HTERT RPE-1 (cell line): ENCODE results near the gene GABARAPL2.

Experiments used
- in situ Hi-C: fragments of 300-500 bp; cut with MboI; formaldehyde crosslinking; loops from 4 replicates; pipeline ENCODE4 v1.14.3; 2020; ENCODE audit warnings: low sequenced_read_pairs

The GABARAPL2 gene

DNA sequence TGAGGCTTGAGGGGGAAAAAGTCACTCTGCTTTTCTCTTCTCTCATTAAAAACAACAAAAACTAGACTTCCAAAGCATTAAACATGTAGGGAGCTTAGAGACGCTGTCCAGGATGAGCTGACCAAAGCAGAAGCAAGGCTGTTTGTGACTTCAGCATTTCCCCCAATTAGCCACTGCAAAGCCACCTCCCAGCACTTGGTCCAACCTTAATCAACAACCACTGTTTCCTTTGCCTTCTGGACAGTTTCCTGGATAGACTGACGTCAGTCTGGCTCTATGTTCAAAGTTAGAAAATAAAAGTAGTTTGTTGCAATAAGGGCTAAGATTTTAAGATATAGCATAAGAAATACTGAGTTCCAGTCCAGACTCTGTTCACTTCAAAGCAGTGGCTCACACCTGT lies 13.2 kb upstream of the GABARAPL2 start:
- in situ Hi-C loops: no loop called here

DNA sequence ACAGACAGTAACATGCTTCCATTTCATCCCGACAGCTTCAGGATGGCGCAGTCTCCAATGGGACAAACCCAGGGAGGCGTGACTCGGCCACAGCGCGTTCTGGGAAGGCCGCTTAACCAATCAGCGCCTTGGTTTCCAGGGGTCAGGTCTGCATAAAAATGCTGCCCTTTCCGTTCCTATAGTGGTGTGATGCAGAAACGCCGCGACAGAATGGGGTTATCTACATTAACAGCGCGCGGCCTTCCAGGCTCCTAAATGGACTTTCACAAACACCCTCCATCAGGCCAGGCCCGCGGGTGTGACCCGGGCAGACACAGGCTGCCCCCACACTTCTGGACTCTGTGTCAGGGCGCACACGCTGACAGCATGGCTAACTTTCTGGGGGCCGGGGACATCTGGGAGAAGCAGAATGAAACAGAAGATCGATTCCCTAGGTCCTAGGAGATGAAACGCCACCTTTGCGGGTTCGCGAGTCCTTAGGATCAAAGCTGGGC lies 10.9 kb upstream of the GABARAPL2 start:
- in situ Hi-C loops: no loop called here

DNA sequence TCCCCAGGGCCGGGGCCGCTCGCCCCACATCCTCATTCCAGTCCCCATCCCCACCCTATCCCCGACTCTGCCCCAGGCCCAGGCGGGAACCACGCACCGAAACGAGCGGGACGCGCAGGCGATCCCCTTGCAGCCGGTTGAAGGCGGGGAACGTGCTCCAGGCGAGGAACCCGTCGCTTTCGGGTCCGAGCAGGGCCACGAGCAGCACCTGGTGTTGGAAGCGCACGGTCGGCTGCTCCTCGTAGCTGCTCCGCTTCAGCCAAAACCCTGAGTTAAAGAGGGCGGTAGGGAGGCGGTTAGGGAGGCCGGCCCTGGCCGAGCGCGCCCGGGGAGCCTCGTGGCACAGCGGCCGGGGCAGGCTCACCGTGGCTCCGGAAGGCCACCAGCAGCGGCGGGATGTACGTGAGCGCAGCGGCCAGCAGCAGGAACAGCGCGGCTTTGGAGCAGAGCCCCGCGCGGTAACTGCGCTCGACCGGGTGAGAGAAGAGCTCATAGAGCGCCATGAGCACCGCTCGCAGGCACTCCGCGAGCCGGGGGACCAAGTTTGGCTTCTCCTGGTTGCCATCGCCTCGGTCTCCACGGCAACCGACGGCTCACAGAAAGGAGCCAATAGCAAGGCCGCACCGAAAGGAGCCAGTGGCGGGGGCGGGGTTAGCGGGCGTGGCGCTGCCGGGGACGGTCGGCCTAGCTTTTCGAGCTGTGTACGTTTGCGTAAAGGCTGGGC lies 10.3 kb upstream of the GABARAPL2 start, which contains the start of gene TMEM231:
Gene TMEM231 (minus strand): TSS at position 546 of the 724 bp plus-strand sequence. CDS start 43 bp downstream, at position 503.
- in situ Hi-C loops: no loop called here

DNA sequence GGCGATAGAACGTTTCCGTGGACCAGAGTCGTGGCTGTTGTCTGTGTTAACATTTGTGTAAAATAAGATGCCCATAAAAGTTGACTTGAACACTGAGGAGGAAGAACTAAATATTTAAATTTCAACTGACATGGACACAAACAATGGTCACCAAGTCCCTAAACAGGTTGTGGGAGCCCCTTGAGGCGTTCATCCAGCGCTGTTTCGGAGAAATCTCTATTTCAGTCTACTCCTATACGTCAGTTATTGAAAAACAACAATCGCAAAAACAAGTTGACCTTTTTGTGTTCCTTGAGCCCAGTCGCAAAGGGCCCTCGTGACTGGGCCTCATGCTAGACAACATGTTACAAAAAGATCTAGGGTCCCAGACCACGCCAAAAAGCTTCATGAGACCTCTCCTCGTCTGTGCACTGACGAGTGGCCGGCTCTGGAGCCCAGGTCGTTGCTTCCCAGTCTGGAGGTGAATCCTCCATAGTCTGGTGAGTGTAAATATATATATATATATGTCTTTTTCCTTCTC lies 9.7 kb upstream of the GABARAPL2 start:
- in situ Hi-C loops: no loop called here

DNA sequence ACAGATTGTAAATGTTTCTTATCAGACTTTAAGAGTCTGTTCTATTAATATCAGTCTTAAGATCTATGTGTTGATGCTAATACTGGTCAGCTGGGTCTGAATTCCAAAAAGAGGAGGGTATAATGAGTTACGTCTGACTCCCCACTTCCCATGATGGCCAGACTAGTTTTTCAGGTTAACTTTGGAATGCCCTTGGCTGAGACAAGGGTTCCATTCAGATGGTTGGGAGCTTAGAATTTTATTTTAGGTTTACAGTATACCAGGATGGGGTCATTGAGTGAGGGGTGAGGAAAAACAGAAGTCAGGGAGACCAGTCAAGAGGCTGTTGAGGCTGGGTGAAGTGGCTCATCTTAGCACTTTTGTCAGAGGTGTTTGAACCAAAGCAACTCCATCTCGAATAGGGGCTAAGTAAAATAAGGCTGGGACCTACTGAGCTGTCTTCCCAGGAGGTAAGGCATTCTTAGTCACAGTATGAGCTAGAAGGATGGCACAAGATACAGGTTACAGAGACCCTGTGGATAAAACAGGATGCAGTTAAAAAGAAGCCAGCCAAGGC lies 7.3 kb upstream of the GABARAPL2 start:
- in situ Hi-C loops: no loop called here

DNA sequence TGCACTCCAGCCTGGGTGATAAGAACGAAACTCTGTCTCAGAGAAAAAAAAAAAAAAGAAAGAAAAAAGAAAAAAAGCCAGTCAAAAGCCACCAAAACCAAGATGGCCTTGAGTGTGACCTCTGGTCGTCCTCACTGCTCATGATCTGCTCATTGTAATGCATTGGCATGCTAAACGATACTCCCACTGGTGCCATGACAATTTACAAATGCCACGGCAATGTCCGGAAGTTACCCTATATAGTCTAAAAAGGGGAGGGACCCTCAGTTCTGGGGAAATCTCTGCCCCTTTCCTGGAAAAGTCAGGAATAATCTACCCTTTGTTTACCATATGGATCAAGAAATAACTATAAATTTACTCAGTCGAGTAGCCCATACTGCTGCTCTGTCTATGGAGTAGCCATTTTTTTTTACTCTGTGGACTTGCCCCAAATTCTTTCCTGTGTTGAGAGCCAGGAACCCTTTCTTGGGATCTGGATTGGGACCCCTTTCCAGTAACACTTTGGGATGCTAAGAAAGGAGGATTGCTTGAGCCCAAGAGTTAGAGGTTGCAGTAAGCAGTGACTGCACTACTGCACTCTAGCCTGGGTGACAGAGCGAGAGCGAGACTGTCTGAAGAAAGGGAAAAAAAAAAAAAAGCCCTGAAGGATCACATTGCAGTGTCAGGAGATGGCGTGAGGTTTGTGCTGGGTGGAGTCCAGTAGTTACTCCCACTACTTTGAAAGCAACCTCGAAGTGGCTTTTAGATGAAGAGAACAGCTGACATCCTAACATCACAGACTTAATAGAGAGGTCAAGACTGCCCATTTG lies 6.4 kb upstream of the GABARAPL2 start:
- in situ Hi-C loops: no loop called here

DNA sequence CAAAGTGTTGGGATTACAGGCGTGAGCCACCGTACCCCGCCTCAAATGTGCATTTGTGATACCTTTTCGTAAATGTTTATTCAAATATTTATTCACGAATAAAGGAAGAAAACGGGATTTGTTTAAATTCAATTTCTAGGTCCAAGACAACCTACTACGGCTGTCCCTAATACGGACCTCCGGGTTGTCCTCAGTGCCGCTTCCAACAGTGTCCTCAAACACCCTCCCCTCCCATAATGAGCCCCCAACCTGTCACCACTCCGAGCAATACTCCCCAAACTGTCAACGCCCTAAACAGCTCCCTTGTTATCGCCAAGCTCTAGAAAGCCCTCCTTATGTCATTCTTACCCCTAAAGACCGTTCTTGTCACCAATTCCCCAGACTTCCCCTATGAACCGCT lies 539 bp upstream of the GABARAPL2 start:
- in situ Hi-C loops: no loop called here

DNA sequence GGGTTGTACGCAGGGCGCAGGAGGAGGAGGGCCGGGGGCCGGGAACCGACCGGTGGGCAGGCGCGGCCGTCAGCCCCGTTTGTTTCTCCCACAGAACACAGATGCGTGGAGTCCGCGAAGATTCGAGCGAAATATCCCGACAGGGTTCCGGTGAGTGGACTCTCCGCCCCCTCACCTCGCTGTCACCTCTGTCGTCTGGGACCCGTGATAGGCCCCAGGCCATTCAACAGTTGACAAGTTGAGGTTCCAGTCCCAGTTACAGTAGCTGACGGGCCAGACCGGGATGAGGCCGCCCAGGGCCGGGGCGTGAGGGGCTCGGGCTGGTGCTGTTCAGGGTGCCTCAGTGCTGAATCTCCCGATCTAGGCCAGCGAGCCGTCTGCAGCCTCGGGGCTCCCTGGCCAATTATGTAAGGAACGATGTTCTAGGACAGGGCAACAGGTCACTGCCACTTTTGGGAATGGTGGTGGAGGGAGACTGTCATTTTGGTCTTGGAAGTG lies 628 bp downstream of the GABARAPL2 start:
- in situ Hi-C loops: no loop called here

DNA sequence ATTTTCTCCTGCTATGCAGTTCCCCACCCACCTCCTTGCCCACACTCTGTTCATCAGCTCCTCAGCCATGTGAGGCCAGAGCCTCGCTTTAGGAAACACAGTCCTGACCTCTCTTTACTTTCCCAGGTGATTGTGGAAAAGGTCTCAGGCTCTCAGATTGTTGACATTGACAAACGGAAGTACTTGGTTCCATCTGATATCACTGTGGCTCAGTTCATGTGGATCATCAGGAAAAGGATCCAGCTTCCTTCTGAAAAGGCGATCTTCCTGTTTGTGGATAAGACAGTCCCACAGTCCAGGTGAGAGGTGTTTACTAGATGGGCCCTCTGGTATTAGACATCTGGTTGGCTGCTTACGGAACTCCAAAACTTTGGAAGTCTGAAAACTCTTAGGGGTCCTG lies 1.7 kb downstream of the GABARAPL2 start:
- in situ Hi-C loops: no loop called here

DNA sequence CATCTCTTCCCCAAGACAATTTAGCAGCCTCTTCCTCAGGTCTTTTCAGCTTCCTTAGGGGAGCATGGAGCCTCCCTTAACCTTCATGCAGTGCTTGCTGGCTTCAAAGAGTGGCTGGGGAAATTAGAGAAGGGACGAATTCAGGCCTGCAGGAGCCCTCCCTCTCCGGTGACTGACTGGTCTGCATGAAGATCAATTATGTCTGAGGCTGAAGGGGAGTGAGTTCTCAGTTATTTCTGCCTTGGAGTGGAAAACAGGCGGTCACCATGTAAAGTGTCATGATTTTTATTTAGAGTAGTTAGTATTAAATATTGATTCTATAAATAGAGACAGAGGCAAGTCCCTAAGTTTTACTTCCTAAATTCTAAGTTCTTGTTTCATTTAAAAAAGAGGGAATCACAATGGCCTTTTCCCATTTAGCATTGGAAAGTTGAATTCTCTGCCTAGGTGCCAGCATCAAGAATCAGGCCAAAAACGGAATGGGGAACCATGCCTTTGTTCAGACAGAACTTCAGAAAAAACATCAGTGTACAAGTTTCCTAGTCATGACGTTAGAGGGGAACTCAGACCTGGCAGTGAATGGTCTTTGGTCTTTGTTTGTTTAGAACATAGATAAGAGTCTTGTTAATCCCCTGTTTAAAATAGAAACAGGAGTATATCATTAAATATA lies 4.4 kb downstream of the GABARAPL2 start:
- in situ Hi-C loops: no loop called here

DNA sequence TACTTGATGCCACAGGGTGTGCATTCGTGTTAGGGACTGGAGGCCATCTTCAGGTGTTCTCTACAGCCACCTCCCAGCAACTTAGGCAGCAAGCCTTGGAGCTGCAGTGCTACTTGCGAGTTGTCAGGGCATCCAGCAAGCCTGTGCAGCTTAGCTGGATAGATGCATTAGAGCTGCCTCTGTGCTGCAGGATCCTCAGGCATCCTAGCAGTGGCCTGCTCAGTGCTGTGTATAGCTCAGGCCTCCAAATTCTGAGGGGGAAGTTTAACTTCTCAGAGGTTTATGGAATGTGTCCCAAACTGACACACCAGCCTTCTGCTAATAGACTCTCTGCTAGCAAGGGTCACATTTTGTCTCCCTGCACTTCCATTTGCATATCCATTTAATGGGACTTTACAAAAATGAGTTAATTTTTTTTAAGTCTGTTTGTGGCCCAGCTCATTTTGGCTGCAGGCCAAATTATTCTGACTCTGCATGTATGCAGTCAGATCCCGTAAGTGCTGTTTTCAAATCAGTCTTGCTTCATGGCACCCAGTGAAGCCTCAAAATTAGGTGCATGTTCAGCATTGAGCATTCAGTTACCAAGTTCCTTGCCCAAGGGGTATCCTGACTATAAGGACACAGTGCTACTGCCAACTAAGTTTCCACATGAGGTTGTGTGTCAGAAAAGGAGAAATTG lies 6.8 kb downstream of the GABARAPL2 start:
- in situ Hi-C loops: no loop called here

DNA sequence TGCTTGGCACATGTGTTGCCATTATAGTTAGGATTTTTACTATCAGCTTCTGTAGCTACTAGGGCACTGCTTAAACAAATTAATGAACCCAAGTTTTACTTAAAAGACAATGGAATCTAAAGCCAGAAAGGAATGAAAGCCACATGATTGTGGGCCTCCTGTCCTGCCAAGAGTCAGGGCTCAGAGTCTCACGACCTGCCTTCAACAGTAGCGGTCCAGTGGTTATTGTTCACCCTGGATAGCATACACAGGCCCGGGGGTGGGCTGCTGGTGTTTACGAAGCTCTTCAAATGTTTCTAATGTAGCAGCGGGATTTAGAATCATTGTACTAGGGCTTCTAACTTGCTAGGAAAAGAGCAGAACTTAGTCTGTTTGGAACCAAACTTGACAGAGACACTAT lies 7.8 kb downstream of the GABARAPL2 start:
- in situ Hi-C loops: no loop called here

DNA sequence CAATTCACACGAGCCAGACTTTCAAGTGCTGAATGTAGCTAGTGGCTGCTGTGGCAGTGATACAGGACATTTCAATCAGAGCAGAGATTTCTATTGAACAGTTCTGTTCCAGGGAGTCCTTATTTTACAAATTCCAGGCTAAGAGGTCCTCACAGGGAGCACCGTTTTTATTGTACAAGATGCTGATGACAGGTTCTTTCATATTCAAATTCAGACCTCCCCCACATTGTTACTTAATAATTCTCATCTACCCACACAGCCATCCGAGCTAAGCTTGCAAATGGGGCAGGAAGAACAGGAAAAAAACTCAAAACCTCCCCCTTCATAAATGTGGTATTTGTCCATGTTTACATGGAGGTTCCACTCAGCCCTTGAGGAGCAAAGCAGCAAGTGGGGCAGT lies 9.8 kb downstream of the GABARAPL2 start:
- in situ Hi-C loops: no loop called here

DNA sequence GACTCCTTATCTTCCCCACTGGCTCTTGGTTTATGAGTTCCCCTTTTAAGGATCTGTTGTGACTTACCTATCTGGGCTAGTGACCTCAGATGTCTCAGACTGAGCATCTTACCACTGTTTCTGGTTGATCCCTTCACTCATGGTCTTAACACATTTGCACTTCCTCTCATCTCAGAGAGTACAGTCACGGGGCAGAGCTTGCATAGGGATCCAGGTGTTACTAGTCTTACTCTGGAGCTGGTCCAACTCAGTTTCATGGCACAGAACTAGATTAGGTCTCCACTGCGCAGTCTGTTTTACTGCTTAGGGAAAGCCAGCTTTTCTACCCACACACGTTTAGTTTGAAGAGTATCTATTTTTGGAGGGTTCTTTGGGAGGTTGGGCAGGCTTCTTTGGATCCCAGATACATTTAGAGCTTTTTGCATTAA lies 10.2 kb downstream of the GABARAPL2 start:
- in situ Hi-C loops: no loop called here

DNA sequence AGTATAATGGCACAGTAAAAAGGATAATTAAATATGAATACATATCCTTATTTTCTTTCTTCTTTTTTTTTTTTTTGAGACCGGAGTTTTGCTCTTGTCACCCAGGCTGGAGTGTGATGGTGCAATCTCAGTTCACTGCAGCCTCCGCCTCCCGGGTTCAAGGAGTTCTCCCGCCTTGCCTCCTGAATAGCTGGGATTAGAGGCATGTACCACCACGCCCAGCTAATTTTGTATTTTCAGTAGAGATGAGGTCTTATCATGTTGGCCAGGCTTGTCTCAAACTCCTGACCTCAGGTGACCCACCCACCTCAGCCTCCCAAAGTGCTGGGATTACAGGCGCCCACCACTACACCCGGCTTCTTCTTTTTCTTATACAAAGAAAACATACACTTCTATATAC lies 12.0 kb downstream of the GABARAPL2 start:
- in situ Hi-C loops: no loop called here

DNA sequence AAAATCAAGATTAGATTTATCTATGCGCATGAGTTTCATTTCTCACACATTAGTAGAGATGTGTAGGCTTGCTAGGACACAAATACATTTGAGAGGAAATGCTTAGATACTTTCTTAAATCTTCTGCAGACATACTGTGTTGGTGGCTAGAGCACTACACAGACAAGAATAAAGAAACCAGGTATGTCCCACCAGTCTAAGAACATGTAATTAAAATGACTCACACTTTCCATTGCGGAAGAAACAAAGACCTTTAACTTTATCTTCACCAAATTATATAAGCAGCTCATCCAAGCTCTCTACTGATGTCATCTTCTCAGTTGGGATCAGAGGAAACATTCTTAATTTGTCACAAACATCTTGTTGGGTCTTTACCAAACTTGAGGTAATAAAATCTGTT lies 12.5 kb downstream of the GABARAPL2 start:
- in situ Hi-C loops: no loop called here

DNA sequence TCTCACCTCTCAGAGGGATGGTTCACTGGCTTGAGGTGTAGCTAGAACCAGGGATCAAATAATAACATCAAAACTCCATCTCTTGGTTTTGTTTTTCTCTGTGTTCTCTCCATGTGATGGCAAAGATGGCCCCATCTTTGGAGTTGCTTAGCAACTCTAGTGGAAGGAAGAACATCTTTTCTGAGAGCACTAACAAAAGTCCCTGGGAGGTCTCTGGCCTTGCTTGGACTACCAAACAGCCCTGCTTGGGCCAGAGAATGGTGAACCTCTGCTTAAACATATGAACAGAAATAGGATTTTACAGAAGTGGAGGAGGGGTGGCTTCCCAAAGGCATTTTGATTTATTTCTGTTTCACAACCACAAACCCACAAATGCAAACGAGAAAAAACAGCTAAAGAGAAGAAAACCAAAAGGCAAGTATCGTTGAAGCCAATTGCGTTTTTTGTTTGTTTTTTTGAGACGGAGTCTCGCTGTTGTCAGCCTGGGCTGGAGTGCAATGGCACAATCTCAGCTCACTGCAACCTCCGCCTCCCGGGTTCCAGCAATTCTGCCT lies 13.2 kb downstream of the GABARAPL2 start:
- in situ Hi-C loops: no loop called here

DNA sequence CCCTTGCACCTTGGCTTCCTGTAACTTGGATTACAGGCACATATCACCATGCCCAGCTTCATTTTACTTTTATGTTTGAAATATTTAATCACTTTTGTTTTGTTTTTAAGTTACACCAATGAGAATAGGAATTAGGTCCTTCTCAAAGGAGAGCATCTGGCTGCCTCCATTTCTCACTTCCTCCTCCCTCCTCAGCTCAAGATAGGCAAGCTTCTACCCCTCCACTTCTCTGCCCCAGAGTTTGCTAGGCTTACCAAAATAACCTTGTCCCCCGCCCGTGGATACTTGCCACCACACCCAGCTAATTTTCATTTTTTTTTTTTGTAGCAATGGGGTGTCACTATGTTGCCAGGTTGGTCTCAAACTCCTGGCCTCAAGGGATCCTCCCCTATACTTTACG lies 17.9 kb downstream of the GABARAPL2 start:
- in situ Hi-C loops: no loop called here

DNA sequence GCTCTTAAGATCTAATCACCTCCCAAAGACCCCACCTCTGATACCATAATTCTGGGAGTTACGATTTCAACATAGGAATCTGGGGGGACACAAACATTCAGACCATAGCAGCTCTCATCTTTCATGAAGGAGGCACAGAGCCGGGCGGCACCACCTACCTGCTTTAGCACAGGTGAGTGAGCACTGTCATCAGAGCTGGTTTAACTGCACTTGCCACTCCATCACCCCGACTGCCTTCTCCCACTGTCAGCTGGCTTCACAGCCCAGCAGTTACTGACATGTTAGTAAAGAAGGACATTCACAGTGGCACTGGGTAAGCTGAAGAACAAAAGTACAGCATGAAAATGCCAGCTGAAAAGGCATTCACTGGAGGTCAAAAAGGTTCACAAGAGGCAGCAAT lies 22.5 kb downstream of the GABARAPL2 start:
- in situ Hi-C loops: no loop called here

DNA sequence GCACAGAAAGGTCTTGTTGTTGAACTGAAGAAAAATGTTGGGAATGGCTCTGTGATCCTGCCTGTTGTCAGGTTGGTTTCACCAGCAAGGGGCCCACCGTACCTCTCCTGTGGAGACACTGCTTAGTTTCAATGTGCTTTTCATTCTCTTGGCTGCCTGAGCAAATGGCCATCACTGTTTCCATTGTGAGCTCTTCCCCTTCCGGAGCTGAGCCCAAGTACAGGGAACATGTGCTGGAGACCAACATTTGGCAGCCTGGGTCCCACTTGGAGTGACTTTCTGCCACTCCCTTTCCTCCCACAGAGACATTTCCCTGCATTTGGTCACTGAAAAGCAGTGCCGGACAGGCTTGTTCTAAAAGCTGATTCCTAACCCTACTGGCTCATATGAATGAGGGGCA lies 23.1 kb downstream of the GABARAPL2 start:
- in situ Hi-C loops: no loop called here
